ENCODE measurements around the gene CFAP97D2.
"Not testable (repeated sequence)": the region's sequence is repeated elsewhere in the genome, so short reads cannot be mapped to it uniquely, and the experiment has no call there.

DNA sequence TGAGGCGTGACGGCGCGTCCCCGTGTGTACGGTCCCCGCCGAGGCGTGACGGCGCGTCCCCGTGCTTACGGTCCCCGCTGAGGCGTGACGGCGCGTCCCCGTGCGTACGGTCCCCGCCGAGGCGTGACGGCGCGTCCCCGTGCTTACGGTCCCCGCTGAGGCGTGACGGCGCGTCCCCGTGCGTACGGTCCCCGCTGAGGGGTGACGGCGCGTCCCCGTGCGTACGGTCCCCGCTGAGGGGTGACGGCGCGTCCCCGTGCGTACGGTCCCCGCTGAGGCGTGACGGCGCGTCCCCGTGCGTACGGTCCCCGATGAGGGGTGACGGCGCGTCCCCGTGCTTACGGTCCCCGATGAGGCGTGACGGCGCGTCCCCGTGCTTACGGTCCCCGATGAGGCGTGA is 20.5 kb downstream of the CFAP97D2 start:
- TF ChIP-seq, protein P1, sequence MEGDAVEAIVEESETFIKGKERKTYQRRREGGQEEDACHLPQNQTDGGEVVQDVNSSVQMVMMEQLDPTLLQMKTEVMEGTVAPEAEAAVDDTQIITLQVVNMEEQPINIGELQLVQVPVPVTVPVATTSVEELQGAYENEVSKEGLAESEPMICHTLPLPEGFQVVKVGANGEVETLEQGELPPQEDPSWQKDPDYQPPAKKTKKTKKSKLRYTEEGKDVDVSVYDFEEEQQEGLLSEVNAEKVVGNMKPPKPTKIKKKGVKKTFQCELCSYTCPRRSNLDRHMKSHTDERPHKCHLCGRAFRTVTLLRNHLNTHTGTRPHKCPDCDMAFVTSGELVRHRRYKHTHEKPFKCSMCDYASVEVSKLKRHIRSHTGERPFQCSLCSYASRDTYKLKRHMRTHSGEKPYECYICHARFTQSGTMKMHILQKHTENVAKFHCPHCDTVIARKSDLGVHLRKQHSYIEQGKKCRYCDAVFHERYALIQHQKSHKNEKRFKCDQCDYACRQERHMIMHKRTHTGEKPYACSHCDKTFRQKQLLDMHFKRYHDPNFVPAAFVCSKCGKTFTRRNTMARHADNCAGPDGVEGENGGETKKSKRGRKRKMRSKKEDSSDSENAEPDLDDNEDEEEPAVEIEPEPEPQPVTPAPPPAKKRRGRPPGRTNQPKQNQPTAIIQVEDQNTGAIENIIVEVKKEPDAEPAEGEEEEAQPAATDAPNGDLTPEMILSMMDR (IDR thresholded peaks at IDR 0.05): not testable (repeated sequence)
- TF ChIP-seq POLR2A (IDR thresholded peaks at IDR 0.05): not testable (repeated sequence)

Measured in thyroid gland (tissue), 4 donors.